Measurements from ENCODE around the gene MYH9.

MYH9 gene

GRCh38 chr22:36330127-36330526, 57.6 kb downstream of the MYH9 start:
- H3K9me2 ChIP-seq (replicated peaks; ENCODE audit: insufficient read depth, low read length) = no peaks in the 10 kb centered on the region
- no peaks in the 10 kb centered on the region for H4K20me1 ChIP-seq (ENCODE audit: low read depth, low read length)
- peaks cover 59% of the 10 kb centered on the region for H3K79me2 ChIP-seq (ENCODE audit: insufficient read depth, low read length)
- no peaks in the 10 kb centered on the region for H3K36me3 ChIP-seq (ENCODE audit: low read length)
- H3K27ac ChIP-seq (ENCODE audit: low read depth, low read length) = no peak overlapping the region
- no peak overlapping the region for H3K9ac ChIP-seq (ENCODE audit: low read length)
- no peaks in the 10 kb centered on the region for H3K27me3 ChIP-seq (ENCODE audit: low read length)
- H3F3A ChIP-seq (ENCODE audit: insufficient read depth) = peaks cover 25% of the 10 kb centered on the region; the same call in 1 of the 2 replicates
- H3K9me3 ChIP-seq (ENCODE audit: insufficient read depth, low read length) = no peaks in the 10 kb centered on the region
- no peak overlapping the region for H3K4me3 ChIP-seq (ENCODE audit: insufficient read depth, low read length, poor library complexity, severe bottlenecking)
- no peak for TF ChIP-seq EZH2phosphoT487 (conservative IDR thresholded peaks at IDR 0.05; ENCODE audit: low read length)
- TF ChIP-seq CTCF (IDR thresholded peaks at IDR 0.05; ENCODE audit: insufficient read depth, low read length, poor library complexity, severe bottlenecking) = no peak
- H3K4me2 ChIP-seq (ENCODE audit: low read depth, low read length, poor library complexity, severe bottlenecking) = no peak overlapping the region
- no peak overlapping the region for H2AFZ ChIP-seq (ENCODE audit: low read depth, low read length, severe bottlenecking)

GRCh38 chr22:36329254-36330078, 58.3 kb downstream of the MYH9 start:
- no peaks in the 10 kb centered on the region for H3K9me2 ChIP-seq (replicated peaks; ENCODE audit: insufficient read depth, low read length)
- no peaks in the 10 kb centered on the region for H4K20me1 ChIP-seq (ENCODE audit: low read depth, low read length)
- H2AFZ ChIP-seq (ENCODE audit: low read depth, low read length, severe bottlenecking) = no peak overlapping the region
- no peak overlapping the region for H3K4me3 ChIP-seq (ENCODE audit: insufficient read depth, low read length, poor library complexity, severe bottlenecking)
- H3K79me2 ChIP-seq (ENCODE audit: insufficient read depth, low read length) = peaks cover 59% of the 10 kb centered on the region
- H3K36me3 ChIP-seq (ENCODE audit: low read length) = no peaks in the 10 kb centered on the region
- no peak overlapping the region for H3K27ac ChIP-seq (ENCODE audit: low read depth, low read length)
- TF ChIP-seq CTCF (IDR thresholded peaks at IDR 0.05; ENCODE audit: insufficient read depth, low read length, poor library complexity, severe bottlenecking) (no peak), EZH2phosphoT487 (conservative IDR thresholded peaks at IDR 0.05; ENCODE audit: low read length) (no peak)
- no peaks in the 10 kb centered on the region for H3K9me3 ChIP-seq (ENCODE audit: insufficient read depth, low read length)
- H3F3A ChIP-seq (ENCODE audit: insufficient read depth) = peaks cover 25% of the 10 kb centered on the region; the same call in 1 of the 2 replicates
- no peak overlapping the region for H3K9ac ChIP-seq (ENCODE audit: low read length)
- H3K27me3 ChIP-seq (ENCODE audit: low read length) = no peaks in the 10 kb centered on the region
- no peak overlapping the region for H3K4me2 ChIP-seq (ENCODE audit: low read depth, low read length, poor library complexity, severe bottlenecking)

GRCh38 chr22:36328635-36329253, 59.0 kb downstream of the MYH9 start:
- Histone ChIP-seq H3F3A (ENCODE audit: insufficient read depth) (peaks cover 20% of the 10 kb centered on the region; the same call in 1 of the 2 replicates), H2AFZ (ENCODE audit: low read depth, low read length, severe bottlenecking) (no peak overlapping the region), H3K4me3 (ENCODE audit: insufficient read depth, low read length, poor library complexity, severe bottlenecking) (no peak overlapping the region), H3K27ac (ENCODE audit: low read depth, low read length) (no peak overlapping the region), H3K9me2 (replicated peaks; ENCODE audit: insufficient read depth, low read length) (no peaks in the 10 kb centered on the region), H3K4me2 (ENCODE audit: low read depth, low read length, poor library complexity, severe bottlenecking) (no peak overlapping the region), H3K9ac (ENCODE audit: low read length) (no peak overlapping the region), H3K79me2 (ENCODE audit: insufficient read depth, low read length) (peaks cover 57% of the 10 kb centered on the region), H3K27me3 (ENCODE audit: low read length) (no peaks in the 10 kb centered on the region), H3K9me3 (ENCODE audit: insufficient read depth, low read length) (no peaks in the 10 kb centered on the region), H4K20me1 (ENCODE audit: low read depth, low read length) (no peaks in the 10 kb centered on the region), H3K36me3 (ENCODE audit: low read length) (no peaks in the 10 kb centered on the region)
- TF ChIP-seq CTCF (IDR thresholded peaks at IDR 0.05; ENCODE audit: insufficient read depth, low read length, poor library complexity, severe bottlenecking) = no peak
- TF ChIP-seq EZH2phosphoT487 (conservative IDR thresholded peaks at IDR 0.05; ENCODE audit: low read length) = no peak

Measured in SU-DHL-6 (cell line).